ENCODE data around the gene OR4Q2. TPM values are rescaled to one million over a fixed set of nuclear protein-coding genes. Genes with fewer than 3 reads are reported as not detected.

OR4Q2 gene
- total RNA-seq, 3 donors from 2014 or later (not counting 1 experiment from before 2014, with no cell fraction given), result not detected

DNA sequence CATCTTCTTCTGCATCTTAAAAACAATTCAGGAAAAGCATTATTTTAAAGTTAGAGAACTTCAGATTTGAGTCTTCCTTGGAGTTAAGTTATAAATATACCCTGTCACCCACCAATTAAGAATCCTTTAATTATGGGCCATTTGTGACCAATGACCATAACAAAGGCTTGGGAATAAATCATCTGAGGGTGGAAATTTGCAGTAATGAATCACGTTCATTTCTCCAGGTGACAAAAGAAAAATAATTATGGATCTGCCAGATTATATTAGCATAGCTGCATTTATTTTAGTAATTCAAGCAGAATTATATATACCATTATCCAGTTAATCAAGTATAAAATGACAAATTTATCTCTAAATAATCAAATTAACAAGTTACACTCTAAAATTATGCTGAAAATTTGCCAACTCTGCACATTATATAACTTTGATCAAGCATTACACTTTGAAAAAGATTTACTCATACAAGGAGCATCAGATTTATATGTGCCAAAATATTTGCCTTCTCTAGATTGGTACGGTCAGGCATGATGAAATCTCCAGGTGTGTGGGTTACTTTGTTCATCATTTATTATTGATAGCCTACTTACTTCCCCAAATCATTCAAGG, 17.4 kb downstream of the OR4Q2 start, which contains the start of gene OR4K14:
TSS of gene OR4K14 (minus strand) at position 51 of the 609 bp plus-strand sequence. CDS start 4,114 bp downstream, outside the sequence.
- H3K27me3 Mint-ChIP-seq (ENCODE audit: low read depth in 2 of 2), result peaks cover 0 to 2% of the 10 kb centered on the region in 2 donors
- H3K27me3 ChIP-seq (ENCODE audit: control insufficient read depth, insufficient read depth, low read length), result no peaks in the 10 kb centered on the region
- H3K36me3 ChIP-seq (ENCODE audit: control insufficient read depth, insufficient read depth, low read length), result no peaks in the 10 kb centered on the region
- peaks cover 0 to under 1% of the 10 kb centered on the region in 2 donors for H3K4me1 Mint-ChIP-seq
- WGBS (ENCODE audit: insufficient coverage), result 100% methylated on average over 1 of the region's 2 CpGs
- H3K36me3 Mint-ChIP-seq, result no peaks in the 10 kb centered on the region
- H3K27ac ChIP-seq (ENCODE audit: low read length), result no peak within 1 kb of the TSS
- TF ChIP-seq, protein P1, sequence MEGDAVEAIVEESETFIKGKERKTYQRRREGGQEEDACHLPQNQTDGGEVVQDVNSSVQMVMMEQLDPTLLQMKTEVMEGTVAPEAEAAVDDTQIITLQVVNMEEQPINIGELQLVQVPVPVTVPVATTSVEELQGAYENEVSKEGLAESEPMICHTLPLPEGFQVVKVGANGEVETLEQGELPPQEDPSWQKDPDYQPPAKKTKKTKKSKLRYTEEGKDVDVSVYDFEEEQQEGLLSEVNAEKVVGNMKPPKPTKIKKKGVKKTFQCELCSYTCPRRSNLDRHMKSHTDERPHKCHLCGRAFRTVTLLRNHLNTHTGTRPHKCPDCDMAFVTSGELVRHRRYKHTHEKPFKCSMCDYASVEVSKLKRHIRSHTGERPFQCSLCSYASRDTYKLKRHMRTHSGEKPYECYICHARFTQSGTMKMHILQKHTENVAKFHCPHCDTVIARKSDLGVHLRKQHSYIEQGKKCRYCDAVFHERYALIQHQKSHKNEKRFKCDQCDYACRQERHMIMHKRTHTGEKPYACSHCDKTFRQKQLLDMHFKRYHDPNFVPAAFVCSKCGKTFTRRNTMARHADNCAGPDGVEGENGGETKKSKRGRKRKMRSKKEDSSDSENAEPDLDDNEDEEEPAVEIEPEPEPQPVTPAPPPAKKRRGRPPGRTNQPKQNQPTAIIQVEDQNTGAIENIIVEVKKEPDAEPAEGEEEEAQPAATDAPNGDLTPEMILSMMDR (IDR thresholded peaks at IDR 0.05), result no peak
- no peak for ATAC-seq
- H3K9me3 Mint-ChIP-seq, result peaks cover 2 to 4% of the 10 kb centered on the region in 2 donors
- intact Hi-C loops (cut with micrococcal nuclease), result no loop called here
- no peak within 1 kb of the TSS for H3K4me3 ChIP-seq (ENCODE audit: low read length)
- peaks cover 2% of the 10 kb centered on the region for H3K9me3 ChIP-seq (ENCODE audit: control insufficient read depth, insufficient read depth, low read length)
- no peak within 1 kb of the TSS for H3K4me3 Mint-ChIP-seq
- no peaks in the 10 kb centered on the region for H3K4me1 ChIP-seq (ENCODE audit: control insufficient read depth, insufficient read depth, low read length)
- no peak within 1 kb of the TSS for H3K27ac Mint-ChIP-seq
- no peak for DNase-seq

DNA sequence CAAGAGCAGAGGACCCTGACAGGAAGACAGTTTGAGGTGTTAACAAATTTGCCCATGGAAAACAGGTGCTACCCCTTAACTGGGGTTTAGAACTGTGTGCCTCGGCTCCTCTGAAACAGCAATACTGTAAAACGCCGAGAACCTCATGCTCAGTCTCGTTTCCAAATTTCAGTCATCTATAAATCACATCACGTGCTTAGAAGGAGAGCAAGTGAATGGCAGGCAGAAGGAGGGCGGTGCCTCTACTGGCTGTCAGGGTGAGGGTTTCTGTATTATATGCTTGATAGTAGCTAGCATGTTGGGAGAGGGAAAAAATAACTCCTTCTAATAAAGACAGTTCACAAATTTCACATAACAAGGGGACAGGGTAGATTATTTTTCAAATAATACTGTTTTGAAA, 29.1 kb downstream of the OR4Q2 start:
- no peak for ATAC-seq
- H3K4me1 Mint-ChIP-seq, result no peaks in the 10 kb centered on the region
- no peaks in the 10 kb centered on the region for H3K4me1 ChIP-seq (ENCODE audit: control insufficient read depth, insufficient read depth, low read length)
- H3K9me3 Mint-ChIP-seq, result peaks cover 0 to 7% of the 10 kb centered on the region in 2 donors
- intact Hi-C loops (cut with micrococcal nuclease), result no loop called here
- H3K9me3 ChIP-seq (ENCODE audit: control insufficient read depth, insufficient read depth, low read length), result no peaks in the 10 kb centered on the region
- no peak overlapping the region for H3K27ac Mint-ChIP-seq
- H3K27me3 ChIP-seq (ENCODE audit: control insufficient read depth, insufficient read depth, low read length), result no peaks in the 10 kb centered on the region
- H3K4me3 ChIP-seq (ENCODE audit: low read length), result no peak overlapping the region
- H3K27me3 Mint-ChIP-seq (ENCODE audit: low read depth in 2 of 2), result no peaks in the 10 kb centered on the region
- no peaks in the 10 kb centered on the region for H3K36me3 Mint-ChIP-seq
- no peak for DNase-seq
- H3K27ac ChIP-seq (ENCODE audit: low read length), result no peak overlapping the region
- WGBS (ENCODE audit: insufficient coverage), result 79% methylated on average over 4 of the region's 6 CpGs
- H3K4me3 Mint-ChIP-seq, result no peak overlapping the region
- no peaks in the 10 kb centered on the region for H3K36me3 ChIP-seq (ENCODE audit: control insufficient read depth, insufficient read depth, low read length)
- TF ChIP-seq, protein P1 (IDR thresholded peaks at IDR 0.05), result no peak

DNA sequence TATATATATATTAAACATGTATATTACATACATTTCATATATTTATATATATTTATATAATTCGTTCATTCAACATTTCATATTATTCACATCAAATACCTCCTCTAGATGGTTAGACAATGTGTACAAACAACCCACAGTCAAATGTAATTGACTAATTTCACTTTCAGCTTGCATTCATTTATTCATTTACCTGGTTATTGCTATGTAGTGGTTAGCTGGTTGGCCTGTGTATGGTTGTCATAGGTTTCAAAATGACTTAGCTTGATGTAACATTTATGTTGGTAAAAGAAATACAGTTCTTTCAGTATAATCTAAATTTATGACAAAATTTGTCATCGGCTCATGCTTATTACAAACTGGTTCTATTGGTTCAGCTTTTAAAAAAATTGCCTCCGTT, 33.5 kb downstream of the OR4Q2 start:
- Histone ChIP-seq H3K27me3 (ENCODE audit: control insufficient read depth, insufficient read depth, low read length) (no peaks in the 10 kb centered on the region), H3K4me3 (ENCODE audit: low read length) (no peak overlapping the region), H3K4me1 (ENCODE audit: control insufficient read depth, insufficient read depth, low read length) (no peaks in the 10 kb centered on the region), H3K27ac (ENCODE audit: low read length) (no peak overlapping the region), H3K36me3 (ENCODE audit: control insufficient read depth, insufficient read depth, low read length) (no peaks in the 10 kb centered on the region), H3K9me3 (ENCODE audit: control insufficient read depth, insufficient read depth, low read length) (no peaks in the 10 kb centered on the region)
- no peak overlapping the region for H3K4me3 Mint-ChIP-seq
- no peaks in the 10 kb centered on the region for H3K27me3 Mint-ChIP-seq (ENCODE audit: low read depth in 2 of 2)
- no peak for ATAC-seq
- WGBS (ENCODE audit: insufficient coverage), result no CpG with 5 or more reads among the region's 3 CpGs
- DNase-seq, result no peak
- H3K36me3 Mint-ChIP-seq, result no peaks in the 10 kb centered on the region
- H3K9me3 Mint-ChIP-seq, result peaks cover 2 to 5% of the 10 kb centered on the region in 2 donors
- intact Hi-C loops (cut with micrococcal nuclease), result no loop called here
- H3K27ac Mint-ChIP-seq, result no peak overlapping the region
- H3K4me1 Mint-ChIP-seq, result no peaks in the 10 kb centered on the region
- TF ChIP-seq, protein P1 (IDR thresholded peaks at IDR 0.05), result no peak

DNA sequence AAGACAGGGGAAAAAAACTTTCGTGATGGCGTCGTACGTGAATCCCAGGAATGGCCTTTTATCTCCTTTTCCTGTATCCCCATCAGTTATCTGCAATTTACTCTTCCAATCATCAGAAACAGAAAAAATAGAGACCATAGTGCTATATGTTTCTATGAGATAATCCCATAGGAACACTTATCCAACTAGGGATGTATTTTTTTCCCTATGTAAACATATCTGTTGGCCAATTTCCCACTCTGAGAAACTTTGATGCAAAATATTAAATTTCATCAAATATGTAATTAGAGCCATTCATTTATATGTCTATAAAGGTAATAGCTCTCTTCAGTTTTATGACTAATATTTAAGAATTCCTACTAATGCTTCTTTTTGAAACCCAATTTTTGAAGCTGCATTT, 34.0 kb downstream of the OR4Q2 start, which contains the start of gene OR4K13:
TSS of gene OR4K13 (minus strand) at position 101 of the 400 bp plus-strand sequence. CDS start 1,280 bp downstream, outside the sequence.
- H3K9me3 Mint-ChIP-seq, result peaks cover 2 to 5% of the 10 kb centered on the region in 2 donors
- no peak for DNase-seq

More for the DNA sequence above, 34.0 kb downstream of the OR4Q2 start, which contains the start of gene OR4K13:
- Histone ChIP-seq H3K27me3 (ENCODE audit: control insufficient read depth, insufficient read depth, low read length) (no peaks in the 10 kb centered on the region), H3K4me1 (ENCODE audit: control insufficient read depth, insufficient read depth, low read length) (no peaks in the 10 kb centered on the region), H3K9me3 (ENCODE audit: control insufficient read depth, insufficient read depth, low read length) (no peaks in the 10 kb centered on the region), H3K27ac (ENCODE audit: low read length) (no peak within 1 kb of the TSS), H3K4me3 (ENCODE audit: low read length) (no peak within 1 kb of the TSS), H3K36me3 (ENCODE audit: control insufficient read depth, insufficient read depth, low read length) (no peaks in the 10 kb centered on the region)
- Mint-ChIP-seq H3K27ac (no peak within 1 kb of the TSS), H3K36me3 (no peaks in the 10 kb centered on the region), H3K4me3 (no peak within 1 kb of the TSS), H3K4me1 (no peaks in the 10 kb centered on the region), H3K27me3 (ENCODE audit: low read depth in 2 of 2) (no peaks in the 10 kb centered on the region)
- TF ChIP-seq, protein P1 (IDR thresholded peaks at IDR 0.05), result no peak
- intact Hi-C loops (cut with micrococcal nuclease), result no loop called here
- 88% methylated on average over 4 of the region's 4 CpGs for WGBS (ENCODE audit: insufficient coverage)
- ATAC-seq, result no peak

All from natural killer cell (primary cell).